HEK293 (cell line): ENCODE results near the gene STRN.

Experiments
- CTCF ChIA-PET: fragments of 350-600 bp; formaldehyde crosslinking; extraction: SDS; loops from one replicate; lab custom pipeline; 2021; ENCODE audit warnings: antibody characterized with exemption; lab: Yijun Ruan, JAX
- POLR2A ChIA-PET: fragments of 300-600 bp; formaldehyde crosslinking; extraction: SDS; loops from one replicate; lab custom pipeline; 2020; ENCODE audit warnings: antibody characterized with exemption, inconsistent platforms; lab: Yijun Ruan, JAX
- H3K27ac ChIP-seq: fragments of 200-500 bp; sonication (Bioruptor generic); 2 replicates; pipeline ENCODE4 v1.5.1; 2014; ENCODE audit warnings: low read depth, low read length, control low read depth, inconsistent platforms; ENCODE audit errors: extremely low read depth
- H3K36me3 ChIP-seq, 2 experiments: fragments of 200-500 bp in 1 of 2; sonication (Bioruptor generic) in 1 of 2; 1 replicate in 1 of 2; 2 replicates in 1 of 2; pipeline ENCODE4 v1.5.1; 2014 to 2017; ENCODE audit warnings: inconsistent platforms in 2 of 2, low read length in 2 of 2; ENCODE audit not compliant: control insufficient read depth in 2 of 2, insufficient read depth in 1 of 2
- H3K4me1 ChIP-seq: fragments of 200-500 bp; sonication (Bioruptor generic); 2 replicates; pipeline ENCODE4 v1.5.1; 2014; ENCODE audit warnings: mild to moderate bottlenecking, low read length, inconsistent platforms; ENCODE audit not compliant: control insufficient read depth, insufficient read depth
- H3K4me3 ChIP-seq: 2 replicates; pipeline ENCODE4 v1.5.1; 2011; ENCODE audit warnings: low read depth, mild to moderate bottlenecking, control low read depth, low read length, moderate library complexity
- H3K9me3 ChIP-seq: fragments of 200-500 bp; sonication (Bioruptor generic); 2 replicates; pipeline ENCODE4 v1.5.1; 2014; ENCODE audit warnings: low read depth, low read length, inconsistent platforms; ENCODE audit not compliant: control insufficient read depth, insufficient read depth
- EGR2 ChIP-seq: fragments of 450-650 bp; formaldehyde crosslinking; IDR thresholded peaks from 2 replicates; pipeline ENCODE4 v1.5.1; 2016; ENCODE audit warnings: low read depth, missing biosample characterization, missing genetic modification characterization
- HOXD13 ChIP-seq: sonication (generic); formaldehyde crosslinking; IDR thresholded peaks from 2 replicates; pipeline ENCODE4 v1.8.0; 2022; ENCODE audit warnings: missing genetic modification reagents, borderline replicate concordance
- MZF1 ChIP-seq: fragments of 450-650 bp; formaldehyde crosslinking; IDR thresholded peaks from 2 replicates; pipeline ENCODE4 v1.5.1; 2017; ENCODE audit warnings: missing biosample characterization, missing genetic modification characterization, borderline replicate concordance
- PRDM4 ChIP-seq: fragments of 450-650 bp; formaldehyde crosslinking; IDR thresholded peaks from 2 replicates; pipeline ENCODE4 v1.5.1; 2017; ENCODE audit warnings: missing biosample characterization, missing genetic modification characterization
- PRDM6 ChIP-seq: fragments of 450-650 bp; formaldehyde crosslinking; IDR thresholded peaks from 2 replicates; pipeline ENCODE4 v1.5.1; 2017; ENCODE audit warnings: missing biosample characterization, missing genetic modification characterization
- SP2 ChIP-seq: fragments of 450-650 bp; formaldehyde crosslinking; IDR thresholded peaks from 2 replicates; pipeline ENCODE4 v1.5.1; 2016; ENCODE audit warnings: missing biosample characterization, missing genetic modification characterization
- SP3 ChIP-seq: fragments of 450-650 bp; formaldehyde crosslinking; IDR thresholded peaks from 2 replicates; pipeline ENCODE4 v1.5.1; 2016; ENCODE audit warnings: missing biosample characterization, missing genetic modification characterization
- SP7 ChIP-seq: fragments of 450-650 bp; formaldehyde crosslinking; IDR thresholded peaks from 2 replicates; pipeline ENCODE4 v1.5.1; 2016; ENCODE audit warnings: missing biosample characterization, missing genetic modification characterization
- ZIC2 ChIP-seq: fragments of 450-650 bp; formaldehyde crosslinking; IDR thresholded peaks from 2 replicates; pipeline ENCODE4 v1.5.1; 2016; ENCODE audit warnings: missing biosample characterization, missing genetic modification characterization
- ZNF324 ChIP-seq: fragments of 450-650 bp; formaldehyde crosslinking; IDR thresholded peaks from 2 replicates; pipeline ENCODE4 v1.5.1; 2016; ENCODE audit warnings: missing biosample characterization, missing genetic modification characterization
- ZNF335 ChIP-seq: fragments of 450-650 bp; formaldehyde crosslinking; conservative IDR thresholded peaks from 2 replicates; pipeline ENCODE4 v1.5.1; 2016; ENCODE audit warnings: missing biosample characterization, missing genetic modification characterization
- ZNF423 ChIP-seq: fragments of 450-650 bp; formaldehyde crosslinking; IDR thresholded peaks from 2 replicates; pipeline ENCODE4 v1.5.1; 2016; ENCODE audit warnings: missing biosample characterization, missing genetic modification characterization
- ZNF530 ChIP-seq: fragments of 450-650 bp; formaldehyde crosslinking; IDR thresholded peaks from 2 replicates; pipeline ENCODE4 v1.5.1; 2016; ENCODE audit warnings: low read depth, missing biosample characterization, missing genetic modification characterization
- ZNF548 ChIP-seq: fragments of 450-650 bp; formaldehyde crosslinking; IDR thresholded peaks from 2 replicates; pipeline ENCODE4 v1.5.1; 2016; ENCODE audit warnings: missing biosample characterization, missing genetic modification characterization
- ZNF623 ChIP-seq: fragments of 450-650 bp; formaldehyde crosslinking; IDR thresholded peaks from 2 replicates; pipeline ENCODE4 v1.5.1; 2016; ENCODE audit warnings: missing biosample characterization, missing genetic modification characterization
- ZNF701 ChIP-seq: fragments of 450-650 bp; formaldehyde crosslinking; IDR thresholded peaks from 2 replicates; pipeline ENCODE4 v1.5.1; 2016; ENCODE audit warnings: missing biosample characterization, missing genetic modification characterization
- ZNF791 ChIP-seq: fragments of 450-650 bp; formaldehyde crosslinking; IDR thresholded peaks from 2 replicates; pipeline ENCODE4 v1.5.1; 2016; ENCODE audit warnings: missing biosample characterization, missing genetic modification characterization
- ZNF830 ChIP-seq: fragments of 450-650 bp; IDR thresholded peaks from 2 replicates; pipeline ENCODE4 v1.5.0; 2018; ENCODE audit warnings: missing biosample characterization, missing genetic modification characterization, low read depth, mild to moderate bottlenecking, moderate library complexity
- ZNF837 ChIP-seq: fragments of 450-650 bp; formaldehyde crosslinking; IDR thresholded peaks from 2 replicates; pipeline ENCODE4 v1.5.1; 2016; ENCODE audit warnings: missing biosample characterization, missing genetic modification characterization
- TF ChIP-seq, protein P1 (sequence below): fragments of 450-650 bp; formaldehyde crosslinking; optimal IDR thresholded peaks from 2 replicates; pipeline ENCODE3; 2016; ENCODE audit warnings: missing biosample characterization, mild to moderate bottlenecking, missing genetic modification characterization
- TF ChIP-seq, protein P2 (sequence below): fragments of 450-650 bp; formaldehyde crosslinking; IDR thresholded peaks from 2 replicates; pipeline ENCODE4 v1.5.1; 2016; ENCODE audit warnings: missing biosample characterization, missing genetic modification characterization
- TF ChIP-seq, protein P3 (sequence below): fragments of 450-650 bp; formaldehyde crosslinking; IDR thresholded peaks from 2 replicates; pipeline ENCODE4 v1.5.1; 2016; ENCODE audit warnings: missing biosample characterization, missing genetic modification characterization
- TF ChIP-seq, protein P4 (sequence below): fragments of 450-650 bp; formaldehyde crosslinking; IDR thresholded peaks from 2 replicates; pipeline ENCODE4 v1.5.1; 2016; ENCODE audit warnings: missing biosample characterization, missing genetic modification characterization
- TF ChIP-seq, protein P5 (sequence below): fragments of 450-650 bp; formaldehyde crosslinking; IDR thresholded peaks from 2 replicates; pipeline ENCODE4 v1.5.1; 2016; ENCODE audit warnings: missing biosample characterization, missing genetic modification characterization

STRN gene

GRCh38 chr2:36966370-36967235 lies at the start of gene STRN (continued):
- TF ChIP-seq, protein P1, sequence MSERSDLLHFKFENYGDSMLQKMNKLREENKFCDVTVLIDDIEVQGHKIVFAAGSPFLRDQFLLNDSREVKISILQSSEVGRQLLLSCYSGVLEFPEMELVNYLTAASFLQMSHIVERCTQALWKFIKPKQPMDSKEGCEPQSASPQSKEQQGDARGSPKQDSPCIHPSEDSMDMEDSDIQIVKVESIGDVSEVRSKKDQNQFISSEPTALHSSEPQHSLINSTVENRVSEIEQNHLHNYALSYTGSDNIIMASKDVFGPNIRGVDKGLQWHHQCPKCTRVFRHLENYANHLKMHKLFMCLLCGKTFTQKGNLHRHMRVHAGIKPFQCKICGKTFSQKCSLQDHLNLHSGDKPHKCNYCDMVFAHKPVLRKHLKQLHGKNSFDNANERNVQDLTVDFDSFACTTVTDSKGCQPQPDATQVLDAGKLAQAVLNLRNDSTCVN (tag by site-specific recombination), result peak; percentile 83
- peak; percentile 21; the same call in 1 of the 2 replicates for TF ChIP-seq EGR2 (tag by site-specific recombination)
- no peak for TF ChIP-seq ZNF791
- TF ChIP-seq ZNF548 (tag by site-specific recombination), result no peak
- no peak for TF ChIP-seq ZNF837 (tag by site-specific recombination)
- TF ChIP-seq SP3 (tag by site-specific recombination), result peak; percentile 33
- TF ChIP-seq ZNF530 (tag by site-specific recombination), result no peak
- 0 out of 2 replicates have a peak, but pooled peaks have one; percentile 12 for TF ChIP-seq ZNF423 (tag by site-specific recombination)
- peak; percentile 36 for TF ChIP-seq SP2 (tag by site-specific recombination)
- no peak for TF ChIP-seq ZNF830
- TF ChIP-seq, protein P2, sequence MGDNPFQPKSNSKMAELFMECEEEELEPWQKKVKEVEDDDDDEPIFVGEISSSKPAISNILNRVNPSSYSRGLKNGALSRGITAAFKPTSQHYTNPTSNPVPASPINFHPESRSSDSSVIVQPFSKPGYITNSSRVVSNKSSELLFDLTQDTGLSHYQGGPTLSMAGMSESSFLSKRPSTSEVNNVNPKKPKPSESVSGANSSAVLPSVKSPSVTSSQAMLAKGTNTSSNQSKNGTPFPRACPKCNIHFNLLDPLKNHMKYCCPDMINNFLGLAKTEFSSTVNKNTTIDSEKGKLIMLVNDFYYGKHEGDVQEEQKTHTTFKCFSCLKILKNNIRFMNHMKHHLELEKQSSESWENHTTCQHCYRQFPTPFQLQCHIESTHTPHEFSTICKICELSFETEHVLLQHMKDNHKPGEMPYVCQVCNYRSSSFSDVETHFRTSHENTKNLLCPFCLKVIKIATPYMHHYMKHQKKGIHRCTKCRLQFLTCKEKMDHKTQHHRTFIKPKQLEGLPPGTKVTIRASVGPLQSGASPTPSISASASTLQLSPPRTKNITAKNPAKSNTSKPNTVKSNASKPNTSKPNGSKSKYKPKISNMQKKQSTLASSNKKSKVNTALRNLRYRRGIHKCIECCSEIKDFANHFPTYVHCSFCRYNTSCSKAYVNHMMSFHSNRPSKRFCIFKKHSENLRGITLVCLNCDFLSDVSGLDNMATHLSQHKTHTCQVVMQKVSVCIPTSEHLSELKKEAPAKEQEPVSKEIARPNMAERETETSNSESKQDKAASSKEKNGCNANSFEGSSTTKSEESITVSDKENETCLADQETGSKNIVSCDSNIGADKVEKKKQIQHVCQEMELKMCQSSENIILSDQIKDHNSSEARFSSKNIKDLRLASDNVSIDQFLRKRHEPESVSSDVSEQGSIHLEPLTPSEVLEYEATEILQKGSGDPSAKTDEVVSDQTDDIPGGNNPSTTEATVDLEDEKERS (tag by site-specific recombination), result no peak
- no peak for TF ChIP-seq HOXD13 (CRISPR knock-in tag)

GRCh38 chr2:37013315-37013641 lies 46.9 kb upstream of the STRN start:
- POLR2A ChIA-PET, result no interaction called here
- Histone ChIP-seq H3K4me3 (no peak overlapping the region), H3K9me3 (no peaks in the 10 kb centered on the region), H3K27ac (no peak overlapping the region), H3K4me1 (no peaks in the 10 kb centered on the region), H3K36me3 (peaks cover 24 to 37% of the 10 kb centered on the region in 2 experiments)
- CTCF ChIA-PET, result interaction anchor here (0.6 to 1.1 kb wide), 2 partner anchors 26 to 233 kb away, joined by 3 to 4 read pairs; no protein-coding TSS in a partner anchor
- TF ChIP-seq ZNF623 (tag by site-specific recombination) (no peak), PRDM4 (no peak), SP7 (tag by site-specific recombination) (no peak), ZIC2 (tag by site-specific recombination) (no peak), PRDM6 (tag by site-specific recombination) (no peak), ZNF701 (tag by site-specific recombination) (no peak), MZF1 (tag by site-specific recombination) (no peak), ZNF335 (tag by site-specific recombination) (no peak), ZNF324 (tag by site-specific recombination) (no peak)
- TF ChIP-seq, protein P3, sequence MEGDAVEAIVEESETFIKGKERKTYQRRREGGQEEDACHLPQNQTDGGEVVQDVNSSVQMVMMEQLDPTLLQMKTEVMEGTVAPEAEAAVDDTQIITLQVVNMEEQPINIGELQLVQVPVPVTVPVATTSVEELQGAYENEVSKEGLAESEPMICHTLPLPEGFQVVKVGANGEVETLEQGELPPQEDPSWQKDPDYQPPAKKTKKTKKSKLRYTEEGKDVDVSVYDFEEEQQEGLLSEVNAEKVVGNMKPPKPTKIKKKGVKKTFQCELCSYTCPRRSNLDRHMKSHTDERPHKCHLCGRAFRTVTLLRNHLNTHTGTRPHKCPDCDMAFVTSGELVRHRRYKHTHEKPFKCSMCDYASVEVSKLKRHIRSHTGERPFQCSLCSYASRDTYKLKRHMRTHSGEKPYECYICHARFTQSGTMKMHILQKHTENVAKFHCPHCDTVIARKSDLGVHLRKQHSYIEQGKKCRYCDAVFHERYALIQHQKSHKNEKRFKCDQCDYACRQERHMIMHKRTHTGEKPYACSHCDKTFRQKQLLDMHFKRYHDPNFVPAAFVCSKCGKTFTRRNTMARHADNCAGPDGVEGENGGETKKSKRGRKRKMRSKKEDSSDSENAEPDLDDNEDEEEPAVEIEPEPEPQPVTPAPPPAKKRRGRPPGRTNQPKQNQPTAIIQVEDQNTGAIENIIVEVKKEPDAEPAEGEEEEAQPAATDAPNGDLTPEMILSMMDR (tag by site-specific recombination), result no peak
- TF ChIP-seq, protein P4, sequence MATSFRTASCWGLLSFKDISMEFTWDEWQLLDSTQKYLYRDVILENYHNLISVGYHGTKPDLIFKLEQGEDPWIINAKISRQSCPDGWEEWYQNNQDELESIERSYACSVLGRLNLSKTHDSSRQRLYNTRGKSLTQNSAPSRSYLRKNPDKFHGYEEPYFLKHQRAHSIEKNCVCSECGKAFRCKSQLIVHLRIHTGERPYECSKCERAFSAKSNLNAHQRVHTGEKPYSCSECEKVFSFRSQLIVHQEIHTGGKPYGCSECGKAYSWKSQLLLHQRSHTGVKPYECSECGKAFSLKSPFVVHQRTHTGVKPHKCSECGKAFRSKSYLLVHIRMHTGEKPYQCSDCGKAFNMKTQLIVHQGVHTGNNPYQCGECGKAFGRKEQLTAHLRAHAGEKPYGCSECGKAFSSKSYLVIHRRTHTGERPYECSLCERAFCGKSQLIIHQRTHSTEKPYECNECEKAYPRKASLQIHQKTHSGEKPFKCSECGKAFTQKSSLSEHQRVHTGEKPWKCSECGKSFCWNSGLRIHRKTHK (tag by site-specific recombination), result no peak
- TF ChIP-seq, protein P5, sequence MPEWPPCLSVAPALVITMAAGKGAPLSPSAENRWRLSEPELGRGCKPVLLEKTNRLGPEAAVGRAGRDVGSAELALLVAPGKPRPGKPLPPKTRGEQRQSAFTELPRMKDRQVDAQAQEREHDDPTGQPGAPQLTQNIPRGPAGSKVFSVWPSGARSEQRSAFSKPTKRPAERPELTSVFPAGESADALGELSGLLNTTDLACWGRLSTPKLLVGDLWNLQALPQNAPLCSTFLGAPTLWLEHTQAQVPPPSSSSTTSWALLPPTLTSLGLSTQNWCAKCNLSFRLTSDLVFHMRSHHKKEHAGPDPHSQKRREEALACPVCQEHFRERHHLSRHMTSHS (tag by site-specific recombination), result no peak
